ENCODE data around the gene PTPRM. TPM values are rescaled to one million over a fixed set of nuclear protein-coding genes. Genes with fewer than 3 reads are reported as not detected.

The PTPRM gene
- total and polyA plus RNA-seq, 7 donors: 3.9 to 151 (median 62.8) TPM

GRCh38 chr18:8215741-8216140 lies 648.6 kb downstream of the PTPRM start:
- 81 to 89% methylated on average over 2 of the region's 2 CpGs for WGBS, 2 donors
- TF ChIP-seq POLR2AphosphoS5 (IDR thresholded peaks at IDR 0.05) (no peak), EP300 (IDR thresholded peaks at IDR 0.05) (no peak), CTCF (IDR thresholded peaks at IDR 0.05) (no peak), POLR2A (IDR thresholded peaks at IDR 0.05) (no peak)
- intact Hi-C loops (cut with DNase I): no loop called here

GRCh38 chr18:8217051-8217564 lies 650.0 kb downstream of the PTPRM start:
- Histone ChIP-seq H3K27me3 (no peaks in the 10 kb centered on the region), H3K4me3 (no peak overlapping the region), H3K9me3 (no peaks in the 10 kb centered on the region), H3K36me3 (peaks cover 0 to 2% (median 0%) of the 10 kb centered on the region in 4 donors), H3K4me1 (no peaks in the 10 kb centered on the region), H3K27ac (no peak overlapping the region)
- TF ChIP-seq POLR2AphosphoS5 (IDR thresholded peaks at IDR 0.05) (no peak), CTCF (IDR thresholded peaks at IDR 0.05) (no peak), POLR2A (IDR thresholded peaks at IDR 0.05) (no peak)
- no peak for DNase-seq
- 79 to 81% methylated on average over 8 of the region's 8 CpGs for WGBS, 2 donors
- intact Hi-C loops (cut with DNase I): no loop called here

More at GRCh38 chr18:8215741-8216140, 648.6 kb downstream of the PTPRM start:
- H3K36me3 ChIP-seq: peaks cover 0 to 2% (median 0%) of the 10 kb centered on the region in 4 donors
- H3K27me3 ChIP-seq: no peaks in the 10 kb centered on the region
- no peak overlapping the region for H3K4me3 ChIP-seq
- no peaks in the 10 kb centered on the region for H3K4me1 ChIP-seq
- no peak overlapping the region for H3K27ac ChIP-seq
- no peaks in the 10 kb centered on the region for H3K9me3 ChIP-seq
- DNase-seq: no peak

GRCh38 chr18:8218197-8218596 lies 651.1 kb downstream of the PTPRM start:
- DNase-seq: no peak
- Histone ChIP-seq H3K4me1 (no peaks in the 10 kb centered on the region), H3K4me3 (no peak overlapping the region), H3K27me3 (no peaks in the 10 kb centered on the region), H3K36me3 (peaks cover 0 to 2% (median 0%) of the 10 kb centered on the region in 4 donors), H3K27ac (no peak overlapping the region), H3K9me3 (no peaks in the 10 kb centered on the region)
- 83 to 85% methylated on average over 4 of the region's 4 CpGs for WGBS, 2 donors
- TF ChIP-seq POLR2A (IDR thresholded peaks at IDR 0.05) (no peak), CTCF (IDR thresholded peaks at IDR 0.05) (no peak), POLR2AphosphoS5 (IDR thresholded peaks at IDR 0.05) (no peak), EP300 (IDR thresholded peaks at IDR 0.05) (no peak)
- intact Hi-C loops (cut with DNase I): no loop called here

- Histone ChIP-seq H3K4me3 (no peak overlapping the region), H3K9me3 (no peaks in the 10 kb centered on the region), H3K27me3 (no peaks in the 10 kb centered on the region), H3K27ac (no peak overlapping the region), H3K36me3 (no peaks in the 10 kb centered on the region), H3K4me1 (no peaks in the 10 kb centered on the region)
- intact Hi-C loops (cut with DNase I): no loop called here
- 69 to 76% methylated on average over 3 of the region's 3 CpGs for WGBS, 2 donors
- TF ChIP-seq POLR2A (IDR thresholded peaks at IDR 0.05): no peak
- TF ChIP-seq EP300 (IDR thresholded peaks at IDR 0.05): no peak
- TF ChIP-seq CTCF (IDR thresholded peaks at IDR 0.05): no peak
- TF ChIP-seq POLR2AphosphoS5 (IDR thresholded peaks at IDR 0.05): no peak
- no peak for DNase-seq
Measured at GRCh38 chr18:8221452-8221851, 654.3 kb downstream of the PTPRM start.

- intact Hi-C loops (cut with DNase I): no loop called here
- DNase-seq: no peak
- no peak overlapping the region for H3K4me3 ChIP-seq
- H3K27me3 ChIP-seq: no peaks in the 10 kb centered on the region
- 95 to 98% methylated on average over 3 of the region's 3 CpGs for WGBS, 2 donors
- H3K4me1 ChIP-seq: no peaks in the 10 kb centered on the region
- H3K9me3 ChIP-seq: no peaks in the 10 kb centered on the region
- H3K36me3 ChIP-seq: no peaks in the 10 kb centered on the region
- TF ChIP-seq EP300 (IDR thresholded peaks at IDR 0.05) (no peak), CTCF (IDR thresholded peaks at IDR 0.05) (no peak)
- no peak overlapping the region for H3K27ac ChIP-seq
Measured at GRCh38 chr18:8224576-8224975, 657.5 kb downstream of the PTPRM start.

Measured in sigmoid colon (tissue), 7 donors.